Hematopoietic multipotent progenitor cell treated with erythropoietin and hydrocortisone succinate and interleukin-3 and kit ligand, for 4 days (in vitro differentiated cells): ENCODE measurements around the gene FAM170B.
A peak's percentile ranks its signal among the peaks of the same experiment; 100 is the strongest.

Source experiments
- DNase-seq: peaks from one replicate; pipeline ENCODE4 v3.0.0-alpha.2; 2015

Gene FAM170B

GRCh38 chr10:49099046-49099445 lies 34.8 kb downstream of the FAM170B start:
- no peak for DNase-seq

GRCh38 chr10:49096890-49097445 lies 36.9 kb downstream of the FAM170B start:
- DNase-seq, result no peak

- no peak for DNase-seq
These were observed 39.2 kb downstream of the FAM170B start for GRCh38 chr10:49094646-49095045.

- no peak for DNase-seq
These were observed 39.9 kb downstream of the FAM170B start for GRCh38 chr10:49093922-49094321.

GRCh38 chr10:49092477-49092876 lies 41.3 kb downstream of the FAM170B start:
- no peak for DNase-seq

GRCh38 chr10:49091450-49092210 lies 42.2 kb downstream of the FAM170B start:
- DNase-seq, result no peak

GRCh38 chr10:49090696-49091380 lies 43.0 kb downstream of the FAM170B start:
- no peak for DNase-seq

GRCh38 chr10:49090189-49090575 lies 43.6 kb downstream of the FAM170B start:
- DNase-seq, result no peak

GRCh38 chr10:49089557-49090188 lies 44.1 kb downstream of the FAM170B start:
- DNase-seq, result no peak

GRCh38 chr10:49089152-49089551 lies 44.7 kb downstream of the FAM170B start:
- no peak for DNase-seq

- no peak for DNase-seq
These were observed 46.9 kb downstream of the FAM170B start for GRCh38 chr10:49086889-49087288.

GRCh38 chr10:49083261-49083660 lies 50.6 kb downstream of the FAM170B start:
- DNase-seq, result no peak

- no peak for DNase-seq
These were observed 51.1 kb downstream of the FAM170B start for GRCh38 chr10:49082766-49083165.

- DNase-seq, result peak; percentile 17
These were observed 52.1 kb downstream of the FAM170B start for GRCh38 chr10:49081547-49082275.
